SU-DHL-6 (cell line): ENCODE measurements around the gene PPP1R2.

Experiments
- H2AFZ ChIP-seq: fragments of 200-600 bp; sonication (generic); 2 replicates; pipeline ENCODE4 v1.6.1; 2014; ENCODE audit warnings: low read depth, mild to moderate bottlenecking, moderate library complexity, mixed read lengths, antibody characterized with exemption, low read length; ENCODE audit not compliant: severe bottlenecking
- H3F3A ChIP-seq: fragments of 200-600 bp; shearing (Covaris generic); 2 replicates; pipeline ENCODE4 v1.6.0; 2016; ENCODE audit warnings: antibody characterized with exemption, mild to moderate bottlenecking; ENCODE audit not compliant: insufficient read depth
- H3K27ac ChIP-seq: fragments of 200-600 bp; sonication (generic); 2 replicates; pipeline ENCODE4 v1.5.1; 2016; ENCODE audit warnings: low read depth, mild to moderate bottlenecking, low read length, moderate library complexity, mixed read lengths
- H3K27me3 ChIP-seq: fragments of 200-600 bp; sonication (generic), shearing (Covaris generic); 2 replicates; pipeline ENCODE4 v1.6.0; 2014; ENCODE audit warnings: mild to moderate bottlenecking, low read length
- H3K36me3 ChIP-seq: fragments of 200-600 bp; sonication (generic); 2 replicates; pipeline ENCODE4 v1.6.1; 2014; ENCODE audit warnings: mild to moderate bottlenecking, low read length, mixed read lengths
- H3K4me2 ChIP-seq: fragments of 300-600, 200-600 bp; shearing (Covaris generic), sonication (generic); 2 replicates; pipeline ENCODE4 v1.6.0; 2014; ENCODE audit warnings: low read length, low read depth, mild to moderate bottlenecking; ENCODE audit not compliant: poor library complexity, severe bottlenecking
- H3K4me3 ChIP-seq: fragments of 200-600 bp; sonication (generic); 2 replicates; pipeline ENCODE4 v1.5.1; 2014; ENCODE audit warnings: antibody characterized with exemption, low read length, mild to moderate bottlenecking, mixed read lengths; ENCODE audit not compliant: insufficient read depth, poor library complexity, severe bottlenecking
- H3K79me2 ChIP-seq: fragments of 200-600 bp; sonication (generic); 2 replicates; pipeline ENCODE4 v1.6.1; 2014; ENCODE audit warnings: mild to moderate bottlenecking, low read length, moderate library complexity; ENCODE audit not compliant: insufficient read depth
- H3K9ac ChIP-seq: fragments of 200-600 bp; sonication (generic); 2 replicates; pipeline ENCODE4 v1.7.0; 2014; ENCODE audit warnings: mild to moderate bottlenecking, low read length
- H3K9me2 ChIP-seq: fragments of 200-600 bp; sonication (generic); replicated peaks from 2 replicates; pipeline ENCODE4 v1.6.1; 2014; ENCODE audit warnings: low read length; ENCODE audit not compliant: insufficient read depth
- H3K9me3 ChIP-seq: fragments of 200-600 bp; sonication (generic); 2 replicates; pipeline ENCODE4 v1.6.1; 2014; ENCODE audit warnings: low read length, mixed read lengths; ENCODE audit not compliant: insufficient read depth
- H4K20me1 ChIP-seq: fragments of 200-600 bp; sonication (generic); 2 replicates; pipeline ENCODE4 v1.6.1; 2014; ENCODE audit warnings: low read depth, mild to moderate bottlenecking, antibody characterized with exemption, low read length, moderate library complexity, mixed read lengths
- CTCF ChIP-seq: fragments of 200-600 bp; sonication (generic); IDR thresholded peaks from one replicate; pipeline ENCODE4 v1.5.1; 2017; ENCODE audit warnings: antibody characterized with exemption, mild to moderate bottlenecking, low read length, moderate library complexity; ENCODE audit not compliant: insufficient read depth, poor library complexity, severe bottlenecking
- EZH2phosphoT487 ChIP-seq: fragments of 200-600 bp; sonication (generic), shearing (Covaris generic); conservative IDR thresholded peaks from 2 replicates; pipeline ENCODE4 v1.6.1; 2018; ENCODE audit warnings: mild to moderate bottlenecking, antibody characterized with exemption, low read length, moderate library complexity, mixed read lengths

The PPP1R2 gene

GRCh38 chr3:195587824-195588223 is 44.7 kb upstream of the PPP1R2 start:
- Histone ChIP-seq H3K9me2 (no peaks in the 10 kb centered on the region), H3K79me2 (no peaks in the 10 kb centered on the region), H3K27me3 (no peaks in the 10 kb centered on the region), H3F3A (0 out of 2 replicates have a peak, but pooled peaks cover 17% of the 10 kb centered on the region), H3K4me2 (peak overlapping the region; percentile 7), H2AFZ (no peak overlapping the region), H3K9ac (0 out of 2 replicates have a peak overlapping the region, but pooled peaks have one; percentile 7), H4K20me1 (no peaks in the 10 kb centered on the region), H3K4me3 (no peak overlapping the region), H3K36me3 (no peaks in the 10 kb centered on the region), H3K27ac (peak overlapping the region; percentile 76), H3K9me3 (no peaks in the 10 kb centered on the region)
- TF ChIP-seq CTCF (no peak), EZH2phosphoT487 (no peak)

GRCh38 chr3:195587406-195587805 is 44.3 kb upstream of the PPP1R2 start:
- no peaks in the 10 kb centered on the region for H3K9me3 ChIP-seq
- no peak overlapping the region for H2AFZ ChIP-seq
- H4K20me1 ChIP-seq: no peaks in the 10 kb centered on the region
- H3K9ac ChIP-seq: no peak overlapping the region
- H3K27ac ChIP-seq: 0 out of 2 replicates have a peak overlapping the region, but pooled peaks have one; percentile 5
- 0 out of 2 replicates have a peak, but pooled peaks cover 17% of the 10 kb centered on the region for H3F3A ChIP-seq
- H3K79me2 ChIP-seq: no peaks in the 10 kb centered on the region
- TF ChIP-seq EZH2phosphoT487: no peak
- no peak for TF ChIP-seq CTCF
- no peaks in the 10 kb centered on the region for H3K27me3 ChIP-seq
- H3K4me2 ChIP-seq: no peak overlapping the region
- H3K36me3 ChIP-seq: no peaks in the 10 kb centered on the region
- no peaks in the 10 kb centered on the region for H3K9me2 ChIP-seq
- no peak overlapping the region for H3K4me3 ChIP-seq

GRCh38 chr3:195584543-195584870 is 41.4 kb upstream of the PPP1R2 start:
- H2AFZ ChIP-seq: no peak overlapping the region
- H3K4me3 ChIP-seq: no peak overlapping the region
- no peaks in the 10 kb centered on the region for H3K36me3 ChIP-seq
- H3K4me2 ChIP-seq: peak overlapping the region; percentile 86
- 0 out of 2 replicates have a peak, but pooled peaks cover 17% of the 10 kb centered on the region for H3F3A ChIP-seq
- H3K27me3 ChIP-seq: no peaks in the 10 kb centered on the region
- no peaks in the 10 kb centered on the region for H3K79me2 ChIP-seq
- H3K27ac ChIP-seq: peak overlapping the region; percentile 75
- no peak for TF ChIP-seq CTCF
- TF ChIP-seq EZH2phosphoT487: no peak
- H3K9me2 ChIP-seq: no peaks in the 10 kb centered on the region
- no peaks in the 10 kb centered on the region for H4K20me1 ChIP-seq
- no peaks in the 10 kb centered on the region for H3K9me3 ChIP-seq
- peak overlapping the region; percentile 57; the same call in 1 of the 2 replicates for H3K9ac ChIP-seq
